ENCODE measurements around the gene RPS4Y2. TPM values are rescaled to one million over a fixed set of nuclear protein-coding genes. Genes with fewer than 3 reads are reported as not detected.

The RPS4Y2 gene
- under 1 TPM in 1 of 4 donors, not detected in 3; 0.30 TPM for polyA plus RNA-seq (ENCODE audit: insufficient read length in 4 of 4)

DNA sequence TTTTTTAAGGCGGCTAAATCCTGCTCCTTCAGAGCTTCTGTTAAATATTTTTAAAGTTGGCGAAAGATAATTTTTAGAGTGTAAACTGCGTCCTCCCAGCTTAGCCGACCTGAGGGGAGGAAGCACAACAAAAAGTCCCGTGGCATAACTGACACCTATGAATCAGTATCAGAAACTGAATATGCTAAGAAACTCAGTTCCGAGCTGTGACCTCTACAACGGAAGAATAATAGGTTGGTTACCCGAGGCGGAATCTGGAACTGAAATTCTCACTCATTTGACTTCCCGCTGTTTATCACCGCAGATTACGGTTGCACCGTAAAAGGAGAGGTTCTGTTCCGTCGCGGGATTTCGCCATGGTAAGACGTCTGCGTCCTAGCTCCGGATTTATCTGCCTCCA is at the start of gene RPS4Y2:
Gene RPS4Y2, plus strand, starts transcription at position 301 of the 400 bp plus-strand sequence. Its CDS starts 56 bp downstream, at position 357.
- no peak for DNase-seq (ENCODE audit: low read depth in 4 of 4, low spot score in 3 of 4)

DNA sequence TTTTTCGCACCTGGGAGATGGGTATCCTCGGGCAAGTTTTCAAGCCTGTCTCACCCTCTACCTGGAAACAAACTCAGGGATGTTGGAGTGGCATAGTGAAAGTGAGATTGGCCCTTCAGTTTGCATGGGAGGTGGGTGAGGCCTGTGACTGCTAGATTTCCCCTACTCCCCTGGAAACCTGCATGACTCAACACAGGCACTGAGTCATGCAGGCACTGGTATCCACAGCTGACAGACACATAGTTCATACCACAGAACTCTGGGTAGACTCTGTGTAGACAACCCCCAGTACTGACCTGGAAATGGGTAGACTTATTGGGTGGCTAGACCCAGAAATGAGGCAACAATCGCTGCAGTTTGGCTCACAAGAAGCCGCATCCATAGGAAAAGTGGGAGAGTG is 41.5 kb upstream of the RPS4Y2 start:
- DNase-seq (ENCODE audit: low read depth in 4 of 4, low spot score in 3 of 4), result no peak

DNA sequence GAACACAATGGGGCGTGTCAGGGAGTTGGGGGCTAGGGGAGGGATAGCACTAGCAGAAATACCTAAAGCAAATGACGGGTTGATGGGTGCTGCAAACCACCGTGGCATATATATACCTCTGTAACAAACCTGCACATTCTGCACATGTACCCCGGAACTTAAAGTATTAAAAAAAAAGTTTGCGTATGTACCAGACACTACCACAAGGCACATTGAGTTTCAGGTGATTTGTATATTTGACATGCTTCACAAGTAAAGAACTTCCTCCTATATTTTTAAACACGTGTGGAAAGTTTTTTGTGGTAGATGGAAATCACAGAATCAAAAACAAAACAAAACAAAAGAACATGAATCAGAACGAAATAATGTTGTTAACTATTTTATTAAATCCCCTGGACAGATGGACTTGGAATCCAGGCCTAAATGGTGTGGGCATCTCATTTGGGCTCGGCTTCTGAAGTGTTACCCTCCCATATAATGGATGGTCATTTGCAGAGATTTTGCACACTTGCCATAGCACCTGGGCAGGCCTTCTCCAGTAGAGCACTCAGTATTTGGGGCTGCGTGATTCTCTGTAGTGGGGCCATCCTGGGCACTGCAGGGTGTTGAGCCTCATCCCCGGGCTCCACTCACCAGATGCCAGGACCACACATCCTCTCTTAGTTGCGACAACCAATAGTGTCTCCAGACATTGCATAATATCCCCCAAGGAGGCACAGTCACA is 29.6 kb upstream of the RPS4Y2 start:
- no peak for DNase-seq (ENCODE audit: low read depth in 4 of 4, low spot score in 3 of 4)

DNA sequence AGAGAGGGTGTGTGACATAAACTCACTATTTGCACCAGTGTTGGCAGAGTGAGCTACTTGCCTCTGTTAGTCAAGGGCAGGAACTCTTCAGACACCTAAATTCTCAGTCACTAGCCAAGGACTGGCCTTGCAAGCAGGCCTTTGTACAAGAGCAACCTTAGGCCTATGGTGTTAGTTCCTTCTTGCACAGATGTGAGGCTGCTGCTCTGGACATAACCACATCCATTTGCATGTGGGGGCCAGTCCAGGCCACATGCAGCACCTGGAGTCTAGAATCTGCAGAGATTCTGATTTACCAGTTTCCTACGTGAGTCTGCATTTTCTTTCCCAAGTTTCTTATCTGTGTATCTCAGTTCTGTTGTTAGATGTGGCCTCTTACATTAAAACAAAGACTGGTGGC is 20.7 kb upstream of the RPS4Y2 start:
- no peak for DNase-seq (ENCODE audit: low read depth in 4 of 4, low spot score in 3 of 4)

DNA sequence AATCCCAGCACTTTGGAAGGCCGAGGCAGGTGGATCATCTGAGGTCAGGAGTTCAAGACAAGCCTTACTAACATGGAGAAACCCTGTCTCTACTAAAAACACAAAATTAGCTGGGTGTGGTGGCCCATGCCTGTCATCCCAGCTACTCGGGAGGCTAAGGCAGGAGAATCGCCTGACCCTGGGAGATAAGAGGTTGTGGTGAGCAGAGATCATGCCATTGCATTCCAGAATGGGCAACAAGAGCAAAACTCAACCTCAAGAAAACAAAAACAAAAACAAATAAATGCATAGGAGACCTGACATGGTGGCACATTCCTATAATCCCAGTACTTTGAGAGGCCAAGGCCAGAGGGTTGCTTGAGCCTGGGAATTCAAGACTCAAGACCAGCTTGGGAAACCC is 16.1 kb upstream of the RPS4Y2 start:
- DNase-seq (ENCODE audit: low read depth in 4 of 4, low spot score in 3 of 4), result no peak

DNA sequence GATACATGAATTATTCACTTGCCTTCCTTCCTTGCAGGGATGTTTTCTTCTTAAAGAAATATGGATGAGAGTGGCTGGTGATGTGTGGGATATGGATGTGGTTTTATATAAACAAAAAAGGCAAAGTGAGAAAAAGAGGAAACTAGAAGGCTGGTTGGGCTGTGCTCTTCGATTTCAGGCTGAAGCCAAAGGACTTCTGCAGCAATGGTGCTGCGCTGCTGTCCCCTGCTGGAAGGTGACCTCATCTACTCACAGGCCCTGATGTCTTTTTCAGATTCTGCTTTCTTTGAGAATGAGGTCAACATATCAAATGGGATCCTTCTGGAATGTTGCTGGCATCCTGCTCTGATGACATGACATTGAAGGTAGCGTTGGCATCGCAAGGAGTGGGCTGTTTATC is 15.3 kb upstream of the RPS4Y2 start:
- no peak for DNase-seq (ENCODE audit: low read depth in 4 of 4, low spot score in 3 of 4)

DNA sequence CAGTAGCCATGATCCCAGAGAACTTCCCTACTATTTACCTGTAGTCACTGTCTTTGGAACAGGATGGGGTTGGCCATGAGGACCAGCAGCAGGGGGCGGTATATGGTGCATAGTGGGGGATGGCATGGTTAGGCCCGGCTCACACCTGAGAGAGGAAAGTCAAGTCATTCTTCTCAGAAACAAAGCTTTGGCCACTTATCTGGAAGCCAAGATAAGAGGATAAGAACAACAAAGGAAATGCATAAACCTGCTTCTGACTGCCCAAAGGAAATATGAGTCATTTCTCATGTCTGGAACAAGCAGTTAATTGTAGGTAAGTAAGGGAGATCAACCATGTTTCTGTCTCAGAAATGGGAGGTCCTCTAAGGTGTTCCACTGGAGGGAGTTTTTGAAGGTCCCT is 10.8 kb upstream of the RPS4Y2 start:
- no peak for DNase-seq (ENCODE audit: low read depth in 4 of 4, low spot score in 3 of 4)

DNA sequence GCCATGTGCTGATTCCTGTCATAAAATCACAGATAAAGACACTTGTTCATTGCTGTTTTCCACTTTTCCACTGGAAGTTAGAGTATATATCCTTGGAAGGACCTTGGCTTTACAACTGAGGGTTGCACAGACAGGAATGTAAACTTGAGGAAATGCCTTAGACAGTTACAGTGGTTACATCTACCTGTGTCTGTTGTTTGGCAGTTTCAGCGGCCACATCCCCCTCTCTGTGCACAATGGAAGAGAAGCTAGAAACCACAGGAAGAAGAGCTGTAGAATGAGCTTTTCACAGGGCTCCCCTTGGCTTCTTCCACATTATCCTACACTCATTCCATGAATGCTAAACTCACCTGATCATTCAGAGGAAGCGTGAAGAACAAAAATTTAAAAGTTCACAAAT is 9.0 kb upstream of the RPS4Y2 start:
- no peak for DNase-seq (ENCODE audit: low read depth in 4 of 4, low spot score in 3 of 4)

DNA sequence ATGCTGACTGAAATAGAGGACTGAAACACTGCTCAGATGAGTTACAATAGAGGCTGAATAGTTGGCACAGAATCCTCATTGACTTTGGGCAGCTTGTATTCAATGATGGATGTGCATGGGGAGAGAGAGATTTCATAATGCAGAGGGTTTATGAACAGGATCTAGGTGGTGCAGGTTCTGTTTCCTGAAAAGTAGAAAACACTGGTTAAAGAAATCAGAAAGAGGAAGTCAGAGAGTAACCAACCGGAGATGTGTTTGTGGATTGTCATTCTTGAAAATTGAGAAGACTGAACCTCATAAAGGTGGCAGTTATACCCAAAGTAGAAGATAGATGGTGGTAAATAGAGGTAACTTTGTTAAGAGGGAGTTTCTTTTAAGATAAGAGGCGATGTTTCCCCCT is 8.0 kb downstream of the RPS4Y2 start:
- DNase-seq (ENCODE audit: low read depth in 4 of 4, low spot score in 3 of 4), result no peak

DNA sequence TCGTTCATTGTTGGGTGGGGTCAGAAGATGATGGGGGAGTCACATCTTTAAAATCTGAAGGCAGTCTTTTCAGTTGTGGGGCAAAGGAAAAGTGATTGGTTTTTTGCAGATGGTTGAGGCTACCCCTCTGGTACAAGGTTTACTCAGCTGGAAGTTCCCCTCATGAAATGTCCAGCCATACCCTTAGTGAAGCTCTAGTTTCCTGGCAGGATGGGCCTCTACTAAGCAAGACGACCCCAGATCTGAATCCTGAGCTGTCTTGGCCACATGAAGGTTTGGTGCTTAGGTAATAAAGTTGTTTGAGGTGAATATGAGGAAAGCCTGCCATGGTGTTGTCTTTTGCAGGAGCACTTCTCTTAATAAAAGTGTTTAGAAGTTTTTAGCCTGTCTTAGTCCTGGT is 9.2 kb downstream of the RPS4Y2 start:
- no peak for DNase-seq (ENCODE audit: low read depth in 4 of 4, low spot score in 3 of 4)

DNA sequence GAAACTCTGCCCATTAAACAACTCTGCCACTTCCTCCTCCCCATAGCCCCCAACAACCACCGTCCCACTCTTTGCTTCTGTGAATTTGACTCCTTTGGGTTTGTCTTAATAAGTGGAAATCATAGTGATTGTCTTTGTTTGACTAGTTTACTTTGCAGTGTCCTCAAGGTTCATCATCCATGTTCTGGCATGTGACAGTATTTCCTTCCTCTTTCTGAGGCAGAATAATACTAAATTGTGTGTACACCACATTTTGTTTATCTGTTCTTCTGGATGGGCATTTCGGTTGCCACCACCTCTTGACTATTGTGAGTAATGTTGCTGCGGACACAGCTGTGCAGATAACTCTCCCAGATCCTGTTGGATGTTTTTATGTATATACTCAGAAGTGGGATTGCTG is 14.8 kb downstream of the RPS4Y2 start:
- DNase-seq (ENCODE audit: low read depth in 4 of 4, low spot score in 3 of 4), result no peak

DNA sequence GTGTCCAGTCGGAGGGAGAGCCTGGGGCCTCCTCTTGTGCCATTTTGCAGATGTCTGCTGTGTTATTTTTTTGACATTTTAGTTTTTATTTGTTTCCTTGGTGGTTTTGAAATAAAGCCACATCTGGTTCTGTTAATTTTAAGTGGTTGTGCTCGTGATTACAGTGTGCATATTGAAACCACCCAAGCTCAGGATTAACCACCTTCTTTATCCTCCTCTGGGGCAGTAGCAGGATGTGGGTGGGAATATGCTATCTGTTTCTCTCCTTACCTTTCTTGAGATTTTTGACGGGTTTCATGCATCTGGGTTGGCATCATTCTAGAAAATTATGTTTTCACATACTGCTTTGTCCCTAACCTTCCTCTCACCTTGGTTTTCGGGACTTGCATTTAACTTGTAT is 20.2 kb downstream of the RPS4Y2 start:
- no peak for DNase-seq (ENCODE audit: low read depth in 4 of 4, low spot score in 3 of 4)

DNA sequence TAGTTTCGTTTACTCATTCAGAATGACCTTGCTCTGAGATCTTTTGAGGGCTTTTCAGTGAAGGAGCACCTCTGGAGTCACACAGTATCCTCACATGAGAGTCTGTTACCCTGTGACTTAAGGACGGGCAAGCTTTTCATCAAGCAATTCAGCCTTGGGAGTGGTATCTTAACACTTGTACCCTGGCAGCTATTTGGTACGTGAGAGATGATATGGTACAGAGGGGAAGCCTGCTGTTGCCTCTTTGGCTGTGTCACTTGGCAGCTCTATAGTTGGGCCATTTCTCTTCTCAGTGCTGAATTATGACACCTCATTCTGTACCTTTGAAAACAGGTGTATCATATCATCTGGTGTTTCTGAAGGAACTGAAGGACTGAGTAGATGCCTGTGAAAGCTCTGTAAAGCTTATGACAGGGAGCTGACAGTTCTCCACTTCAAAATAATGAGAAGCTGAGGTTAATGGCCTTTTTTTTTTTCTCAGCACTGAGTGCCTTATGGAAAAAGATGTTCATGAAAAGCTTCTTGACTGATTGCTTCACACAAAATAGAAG is 24.3 kb downstream of the RPS4Y2 start:
- no peak for DNase-seq (ENCODE audit: low read depth in 4 of 4, low spot score in 3 of 4)

DNA sequence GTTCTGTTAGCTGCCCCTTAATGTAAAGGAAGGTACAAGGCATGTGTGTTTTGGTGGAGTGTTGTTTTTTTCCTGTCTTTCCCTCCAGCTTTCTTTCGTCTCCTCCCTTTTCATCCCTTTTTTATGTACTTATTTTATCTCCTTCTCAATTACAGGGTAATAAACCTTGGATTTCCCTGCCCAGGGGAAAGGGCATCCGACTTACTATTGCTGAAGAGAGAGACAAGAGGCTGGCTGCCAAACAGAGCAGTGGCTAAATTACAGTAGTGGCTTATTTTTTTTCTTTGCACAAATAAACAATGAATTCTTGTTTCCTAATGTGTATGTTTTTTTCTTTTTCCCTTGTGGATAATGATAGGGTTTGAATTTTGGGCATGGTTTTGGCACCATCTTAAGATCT is 24.9 kb downstream of the RPS4Y2 start:
- no peak for DNase-seq (ENCODE audit: low read depth in 4 of 4, low spot score in 3 of 4)

DNA sequence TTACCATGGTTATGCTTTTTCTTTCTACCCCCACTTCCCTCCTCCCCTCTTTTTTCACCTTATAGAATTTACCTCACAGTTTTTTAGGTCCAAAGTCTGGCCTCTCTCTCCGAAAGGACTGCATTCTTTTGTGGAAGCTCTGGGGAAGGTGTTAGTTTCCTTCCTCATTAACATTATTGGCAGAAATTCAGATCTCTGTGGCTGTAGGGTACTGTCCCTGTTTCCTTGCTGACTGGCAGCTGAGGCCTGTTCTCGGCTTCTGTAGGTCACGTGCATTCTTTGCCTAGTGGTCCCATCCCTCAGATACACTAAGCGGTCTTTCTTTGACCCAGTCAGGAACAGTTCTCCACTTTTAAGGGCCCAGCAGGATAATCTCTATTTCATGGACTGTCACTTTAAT is 25.5 kb downstream of the RPS4Y2 start:
- DNase-seq (ENCODE audit: low read depth in 4 of 4, low spot score in 3 of 4), result no peak

DNA sequence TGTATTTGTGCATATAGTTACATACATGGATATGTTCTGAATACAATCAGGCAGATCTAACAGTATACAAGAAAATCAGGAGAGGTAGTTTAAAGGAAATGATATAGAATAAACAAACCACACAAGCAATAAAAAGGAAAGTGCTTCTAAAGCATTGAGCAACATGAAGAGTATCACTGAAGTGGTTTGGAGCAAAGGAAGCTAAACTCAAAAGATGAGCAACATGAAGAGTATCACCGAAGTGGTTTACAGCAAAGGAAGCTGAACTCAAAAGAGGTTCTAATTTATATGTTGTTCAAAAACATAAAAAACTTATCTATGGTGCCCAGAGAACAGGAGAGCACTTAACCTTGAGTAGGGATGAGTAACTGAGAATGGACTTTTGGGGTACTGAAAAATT is 29.1 kb downstream of the RPS4Y2 start:
- no peak for DNase-seq (ENCODE audit: low read depth in 4 of 4, low spot score in 3 of 4)

DNA sequence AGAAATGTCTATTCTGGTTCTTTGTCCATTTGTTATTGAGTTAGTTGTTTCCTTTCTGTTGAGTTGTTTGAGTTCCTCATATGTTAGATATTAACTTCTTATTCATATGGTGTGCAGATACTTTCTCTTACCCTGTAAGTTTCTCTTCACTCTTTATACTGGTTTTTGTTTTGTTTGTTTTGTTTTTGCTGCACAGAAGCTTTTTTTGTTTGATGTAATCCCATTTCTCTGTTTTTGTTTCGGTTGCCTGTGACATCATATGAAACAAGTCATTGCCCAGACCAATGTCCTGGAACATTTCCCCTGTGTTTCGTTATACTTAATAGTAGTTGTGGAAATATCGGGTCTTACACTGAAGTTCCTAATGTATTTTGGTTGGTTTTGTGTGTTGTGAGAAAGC is 31.2 kb downstream of the RPS4Y2 start:
- no peak for DNase-seq (ENCODE audit: low read depth in 4 of 4, low spot score in 3 of 4)

DNA sequence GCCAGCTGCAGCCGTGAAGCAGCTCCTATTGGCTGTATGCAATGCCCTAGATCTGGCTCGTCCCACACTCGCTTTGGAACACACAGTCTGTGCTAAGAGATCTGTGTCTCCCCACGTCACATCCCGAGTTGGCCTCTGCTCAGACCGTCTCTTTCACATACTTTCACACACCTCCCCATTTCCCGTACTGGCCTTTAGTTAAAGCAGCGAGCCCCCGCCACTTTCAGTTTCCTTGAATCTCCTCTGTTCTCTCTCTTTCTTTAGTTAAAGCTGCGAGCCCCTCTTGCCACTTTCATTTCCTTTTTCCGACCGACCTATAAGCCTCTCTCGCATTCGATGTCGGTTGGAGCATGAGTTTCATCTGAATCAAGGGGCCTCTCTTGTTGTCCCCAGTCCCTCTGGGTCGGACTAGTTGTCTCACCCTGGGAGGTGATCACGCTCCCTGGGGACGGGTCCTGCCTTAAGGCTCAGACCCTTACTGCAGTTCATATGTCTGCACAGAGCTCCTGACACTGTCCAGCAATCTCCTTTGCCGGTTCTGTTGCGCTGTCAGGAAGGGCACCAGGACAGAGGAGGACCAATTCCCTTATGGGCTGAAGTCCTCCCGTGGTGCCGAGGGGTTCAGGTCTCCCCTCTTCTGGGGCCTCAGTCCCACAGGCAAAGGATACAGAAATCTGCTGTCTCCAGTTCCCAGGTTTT is 42.6 kb downstream of the RPS4Y2 start:
- DNase-seq (ENCODE audit: low read depth in 4 of 4, low spot score in 3 of 4), result no peak

DNA sequence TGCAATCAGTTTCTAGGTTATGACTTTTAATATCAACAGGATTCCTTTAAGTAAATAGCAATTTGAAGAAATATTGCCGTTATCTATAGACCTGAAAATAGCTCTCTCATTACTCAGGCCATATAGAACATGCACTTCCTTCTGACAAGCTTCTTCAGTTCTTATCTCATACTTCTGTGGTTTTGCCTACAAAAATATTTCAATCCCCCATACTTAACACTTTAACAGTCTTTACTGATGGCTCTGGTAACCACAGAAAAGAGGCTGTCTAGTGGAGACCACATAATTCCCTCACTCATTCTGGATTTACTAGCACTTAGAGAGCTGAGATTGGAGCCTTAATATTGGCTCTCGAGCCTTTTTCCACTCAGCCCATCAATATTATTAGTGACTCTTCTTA is 46.8 kb downstream of the RPS4Y2 start:
- no peak for DNase-seq (ENCODE audit: low read depth in 4 of 4, low spot score in 3 of 4)

DNA sequence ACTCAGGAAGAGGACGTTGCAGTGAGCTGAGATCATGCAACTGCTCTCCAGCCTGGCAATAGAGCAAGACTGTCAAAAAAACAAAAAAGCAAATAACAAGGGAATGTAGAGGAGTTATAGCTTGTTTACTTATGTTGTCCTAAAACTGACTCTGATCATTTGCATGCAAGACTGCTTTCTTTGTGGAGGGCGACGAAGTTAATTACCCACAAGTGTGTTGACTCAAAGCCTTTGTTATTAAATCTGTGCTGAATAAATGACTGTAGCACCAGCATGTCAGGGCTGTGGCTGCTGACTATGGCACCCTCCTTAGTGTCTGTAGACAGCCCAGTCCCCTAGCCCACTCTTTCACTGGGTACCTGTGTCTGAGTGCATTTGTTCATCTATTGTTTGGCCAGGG is 50.3 kb downstream of the RPS4Y2 start:
- DNase-seq (ENCODE audit: low read depth in 4 of 4, low spot score in 3 of 4), result no peak

DNA sequence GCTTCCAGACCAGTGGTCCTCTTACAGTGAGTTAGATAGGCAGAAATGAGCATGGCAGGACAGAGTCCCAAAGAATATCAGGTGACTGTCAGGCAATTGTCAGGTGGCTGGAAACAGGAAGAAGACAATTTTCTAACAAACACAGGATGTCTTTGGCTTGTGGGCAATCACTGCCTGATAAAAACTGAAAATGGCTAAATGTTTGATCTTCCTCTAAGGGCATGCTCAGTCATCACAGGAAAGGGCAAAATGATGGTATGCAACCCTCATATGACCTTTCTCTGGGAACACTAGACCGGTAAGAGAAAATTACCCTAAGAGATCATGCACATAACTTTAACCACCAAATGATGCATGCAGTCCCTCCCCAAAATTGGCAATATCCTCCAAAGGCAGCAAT is 57.6 kb downstream of the RPS4Y2 start:
- no peak for DNase-seq (ENCODE audit: low read depth in 4 of 4, low spot score in 3 of 4)

DNA sequence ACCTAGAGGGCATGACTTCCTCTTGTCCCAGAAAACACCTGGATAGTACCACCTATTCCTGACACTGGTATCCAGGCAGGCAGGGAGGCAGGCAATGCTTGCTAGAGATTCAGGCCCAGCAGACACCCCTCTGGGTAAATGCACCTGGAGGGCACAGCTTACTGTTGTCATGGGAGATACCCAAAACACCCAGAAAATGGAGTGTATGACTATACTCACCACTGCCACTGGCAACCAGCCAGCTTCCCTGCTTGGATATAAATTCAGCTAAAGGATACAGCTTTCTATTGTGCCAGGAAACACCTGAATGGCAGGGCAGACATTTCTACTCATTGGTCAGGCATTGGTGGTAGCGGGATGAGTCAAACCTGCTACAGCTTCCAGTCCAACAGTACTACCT is 58.9 kb downstream of the RPS4Y2 start:
- DNase-seq (ENCODE audit: low read depth in 4 of 4, low spot score in 3 of 4), result no peak
